ENCODE data around the gene PIK3R3. TPM values are rescaled to one million over a fixed set of nuclear protein-coding genes. Genes with fewer than 3 reads are reported as not detected.

Gene PIK3R3
- total and polyA plus RNA-seq, 2 donors (not counting 3 experiments of a cell fraction or from before 2014, with no cell fraction given), result 7.5 to 14.3 TPM

GRCh38 chr1:46171351-46171750 is 38.9 kb upstream of the PIK3R3 start:
- POLR2A ChIA-PET, result no interaction called here
- H2AFZ ChIP-seq (ENCODE audit: low read depth, low read length), result peak overlapping the region; percentile 7
- CTCF ChIA-PET, result interaction anchor here (1.4 to 2.8 kb wide), 2 partner anchors 10 to 37 kb away, joined by 4 to 15 read pairs; no protein-coding TSS in a partner anchor
- peaks cover 11% of the 10 kb centered on the region for H3K4me1 ChIP-seq (ENCODE audit: control insufficient read depth, extremely low read depth, insufficient read depth, low read length)
- H3K9ac ChIP-seq (replicated peaks; ENCODE audit: extremely low read depth, insufficient read depth, low read length), result no peak overlapping the region
- H3K4me2 ChIP-seq (ENCODE audit: insufficient read depth, low read length), result no peak overlapping the region
- no peaks in the 10 kb centered on the region for H4K20me1 ChIP-seq (replicated peaks; ENCODE audit: control insufficient read depth, extremely low read depth, insufficient read depth, low read length)
- H3K9me3 ChIP-seq (replicated peaks; ENCODE audit: control insufficient read depth, insufficient read depth, low read length), result no peaks in the 10 kb centered on the region
- no peaks in the 10 kb centered on the region for H3K79me2 ChIP-seq (ENCODE audit: control insufficient read depth, insufficient read depth, low read length)
- DNase-seq (ENCODE audit: low read depth, low spot score), result no peak
- no peak overlapping the region for H3K27ac ChIP-seq (ENCODE audit: insufficient read depth, low read depth, low read length)
- TF ChIP-seq GATA2 (IDR thresholded peaks at IDR 0.05; ENCODE audit: insufficient read depth, insufficient read length, low read depth, low read length) (no peak), EZH2 (IDR thresholded peaks at IDR 0.05; ENCODE audit: borderline replicate concordance, low read depth, low read length, severe bottlenecking) (no peak), MAX (IDR thresholded peaks at IDR 0.05; ENCODE audit: insufficient read depth, insufficient read length) (no peak), POLR2AphosphoS5 (IDR thresholded peaks at IDR 0.05; ENCODE audit: insufficient read depth, low read depth, low read length) (no peak), POLR2A (IDR thresholded peaks at IDR 0.05; ENCODE audit: low read depth, low read length) (no peak), JUN (IDR thresholded peaks at IDR 0.05; ENCODE audit: borderline replicate concordance, insufficient read depth, insufficient read length, low read depth) (no peak), FOS (IDR thresholded peaks at IDR 0.05; ENCODE audit: borderline replicate concordance, insufficient read depth, low read length) (no peak), MYC (IDR thresholded peaks at IDR 0.05; ENCODE audit: low read depth, low read length) (no peak)
- TF ChIP-seq, protein P1, sequence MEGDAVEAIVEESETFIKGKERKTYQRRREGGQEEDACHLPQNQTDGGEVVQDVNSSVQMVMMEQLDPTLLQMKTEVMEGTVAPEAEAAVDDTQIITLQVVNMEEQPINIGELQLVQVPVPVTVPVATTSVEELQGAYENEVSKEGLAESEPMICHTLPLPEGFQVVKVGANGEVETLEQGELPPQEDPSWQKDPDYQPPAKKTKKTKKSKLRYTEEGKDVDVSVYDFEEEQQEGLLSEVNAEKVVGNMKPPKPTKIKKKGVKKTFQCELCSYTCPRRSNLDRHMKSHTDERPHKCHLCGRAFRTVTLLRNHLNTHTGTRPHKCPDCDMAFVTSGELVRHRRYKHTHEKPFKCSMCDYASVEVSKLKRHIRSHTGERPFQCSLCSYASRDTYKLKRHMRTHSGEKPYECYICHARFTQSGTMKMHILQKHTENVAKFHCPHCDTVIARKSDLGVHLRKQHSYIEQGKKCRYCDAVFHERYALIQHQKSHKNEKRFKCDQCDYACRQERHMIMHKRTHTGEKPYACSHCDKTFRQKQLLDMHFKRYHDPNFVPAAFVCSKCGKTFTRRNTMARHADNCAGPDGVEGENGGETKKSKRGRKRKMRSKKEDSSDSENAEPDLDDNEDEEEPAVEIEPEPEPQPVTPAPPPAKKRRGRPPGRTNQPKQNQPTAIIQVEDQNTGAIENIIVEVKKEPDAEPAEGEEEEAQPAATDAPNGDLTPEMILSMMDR (IDR thresholded peaks at IDR 0.05; ENCODE audit: extremely low read depth in 1 of 2, insufficient read depth in 1 of 2, low read depth in 1 of 2, low read length in 2 of 2), result no peak
- FAIRE-seq, result peak; percentile 72
- dilution Hi-C loops (cut with MboI; ENCODE audit: extremely low pct_ligation_motif_present, low sequenced_read_pairs) (no loop called here), intact Hi-C loops (cut with micrococcal nuclease) (no loop called here)
- no peak overlapping the region for H3K4me3 ChIP-seq (replicated peaks in 1 of 3; ENCODE audit: insufficient read depth in 1 of 3, low read depth in 1 of 3, low read length in 3 of 3)
- no TSS peak for BruUV-seq (replicated peaks)
- H3K9me1 ChIP-seq (replicated peaks; ENCODE audit: control insufficient read depth, extremely low read depth, insufficient read depth, low read length), result no peaks in the 10 kb centered on the region
- H3K36me3 ChIP-seq (ENCODE audit: control insufficient read depth in 2 of 2, extremely low read depth in 1 of 2, insufficient read depth in 2 of 2, low read length in 2 of 2), result no peaks in the 10 kb centered on the region
- H3K27me3 ChIP-seq (ENCODE audit: control insufficient read depth in 2 of 2, insufficient read depth in 2 of 2, low read length in 2 of 2), result peaks cover 0 to 7% of the 10 kb centered on the region in 2 experiments
